Hypothalamus (tissue), 51 donors: ENCODE results near the gene CNN2.
"Not testable (repeated sequence)": the region's sequence is repeated elsewhere in the genome, so short reads cannot be mapped to it uniquely, and the experiment has no call there.

ENCODE experiments used
- DNase-seq, 51 donors: peaks; one replicate each; lab custom pipeline; 2025; lab: John Stamatoyannopoulos, UW

CNN2 gene

DNA sequence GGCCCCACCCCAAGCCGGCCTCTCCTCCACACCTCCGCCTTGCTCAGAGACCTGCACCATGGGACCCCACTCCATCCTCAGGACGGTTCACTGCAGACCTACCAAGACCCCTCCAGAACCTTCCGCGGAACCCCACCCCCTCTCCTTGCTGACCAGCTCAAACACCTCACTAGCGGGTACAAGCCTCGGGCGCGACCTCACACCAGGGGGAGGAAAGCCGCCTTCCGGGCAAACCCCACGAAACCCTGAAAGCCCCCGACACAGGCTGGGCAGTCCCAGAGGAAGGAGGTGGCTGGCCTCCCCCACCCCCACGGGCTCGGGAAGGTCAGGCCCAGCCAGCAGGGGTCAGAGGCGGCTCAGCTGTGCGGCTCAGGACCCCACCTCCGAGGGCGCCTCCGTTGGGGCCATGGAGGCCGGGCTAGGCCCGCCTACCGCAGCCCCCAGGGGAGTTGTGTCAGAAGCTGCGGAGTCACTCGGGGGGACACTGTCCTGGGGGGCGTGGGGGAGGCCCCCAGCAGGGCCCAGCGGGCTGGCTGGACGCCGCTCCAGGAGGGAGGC lies 16.3 kb upstream of the CNN2 start:
- no peak for DNase-seq

DNA sequence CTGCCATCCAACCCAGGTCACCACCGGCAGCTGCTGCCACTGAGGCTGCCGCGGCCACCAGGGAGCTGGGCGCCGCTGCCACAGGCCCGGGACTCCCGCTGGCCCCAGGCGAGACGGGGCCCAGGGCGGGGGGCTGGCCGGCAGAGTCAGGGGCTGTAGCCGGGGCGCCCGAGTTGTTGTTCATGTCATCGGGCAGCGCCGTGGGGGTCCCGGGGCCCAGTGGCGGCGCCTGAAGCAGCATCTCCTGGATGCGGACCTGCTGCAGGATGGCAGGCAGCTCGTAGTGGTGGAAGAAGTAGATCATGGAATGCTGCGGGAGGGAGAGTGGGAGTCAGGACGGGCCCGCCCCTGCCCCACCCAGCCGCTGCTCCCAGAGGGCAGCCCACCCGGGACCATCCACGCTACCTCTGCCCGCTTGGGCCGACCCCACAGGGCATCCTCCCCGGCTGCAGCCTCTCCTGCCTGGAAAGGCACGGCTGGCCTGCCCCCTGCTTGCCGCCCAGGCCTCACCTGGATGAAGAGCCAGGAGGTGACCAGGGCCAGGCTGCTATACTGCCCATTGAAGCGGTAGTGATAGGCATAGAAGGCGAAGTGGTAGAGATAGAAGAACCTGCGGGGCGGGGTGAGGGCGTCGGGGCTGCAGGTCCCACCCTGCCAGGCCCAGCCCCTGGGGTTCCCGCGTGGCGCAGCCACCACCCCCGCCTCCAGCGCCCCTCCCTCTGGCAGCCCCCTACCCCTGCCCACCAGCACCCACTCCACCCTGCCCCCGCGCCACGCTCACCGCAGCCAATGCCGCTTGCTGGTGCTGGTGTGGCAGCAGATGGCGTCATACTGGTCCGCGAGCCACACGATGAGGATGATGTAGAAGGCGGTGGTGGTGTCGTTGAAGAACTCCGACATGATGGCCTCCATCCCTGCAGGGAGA lies 15.6 kb upstream of the CNN2 start:
- no peak for DNase-seq

- DNase-seq: no peak
Measured at GRCh38 chr19:1011831-1012333, 14.5 kb upstream of the CNN2 start.

DNA sequence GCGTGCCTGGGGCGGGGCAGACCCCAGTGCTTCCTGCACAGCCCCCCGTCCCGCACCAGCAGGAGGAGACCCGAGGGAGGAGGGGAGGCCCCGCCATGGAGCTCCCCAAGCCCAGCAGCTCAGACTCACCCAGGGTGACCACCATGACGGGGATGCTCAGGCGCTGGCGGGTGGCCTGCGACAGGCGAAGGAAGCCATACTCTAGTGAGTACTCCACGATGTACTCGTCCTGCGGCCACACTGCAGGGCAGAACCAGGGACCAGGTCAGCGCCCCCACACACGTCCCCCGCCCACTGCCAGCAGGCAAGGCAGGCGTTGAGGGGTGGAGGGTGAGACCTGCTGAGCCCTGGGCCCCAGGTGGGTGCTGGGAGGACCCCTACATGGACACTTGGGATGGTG lies 14.1 kb upstream of the CNN2 start:
- no peak for DNase-seq

GRCh38 chr19:1013218-1013617 lies 13.2 kb upstream of the CNN2 start:
- no peak for DNase-seq

DNA sequence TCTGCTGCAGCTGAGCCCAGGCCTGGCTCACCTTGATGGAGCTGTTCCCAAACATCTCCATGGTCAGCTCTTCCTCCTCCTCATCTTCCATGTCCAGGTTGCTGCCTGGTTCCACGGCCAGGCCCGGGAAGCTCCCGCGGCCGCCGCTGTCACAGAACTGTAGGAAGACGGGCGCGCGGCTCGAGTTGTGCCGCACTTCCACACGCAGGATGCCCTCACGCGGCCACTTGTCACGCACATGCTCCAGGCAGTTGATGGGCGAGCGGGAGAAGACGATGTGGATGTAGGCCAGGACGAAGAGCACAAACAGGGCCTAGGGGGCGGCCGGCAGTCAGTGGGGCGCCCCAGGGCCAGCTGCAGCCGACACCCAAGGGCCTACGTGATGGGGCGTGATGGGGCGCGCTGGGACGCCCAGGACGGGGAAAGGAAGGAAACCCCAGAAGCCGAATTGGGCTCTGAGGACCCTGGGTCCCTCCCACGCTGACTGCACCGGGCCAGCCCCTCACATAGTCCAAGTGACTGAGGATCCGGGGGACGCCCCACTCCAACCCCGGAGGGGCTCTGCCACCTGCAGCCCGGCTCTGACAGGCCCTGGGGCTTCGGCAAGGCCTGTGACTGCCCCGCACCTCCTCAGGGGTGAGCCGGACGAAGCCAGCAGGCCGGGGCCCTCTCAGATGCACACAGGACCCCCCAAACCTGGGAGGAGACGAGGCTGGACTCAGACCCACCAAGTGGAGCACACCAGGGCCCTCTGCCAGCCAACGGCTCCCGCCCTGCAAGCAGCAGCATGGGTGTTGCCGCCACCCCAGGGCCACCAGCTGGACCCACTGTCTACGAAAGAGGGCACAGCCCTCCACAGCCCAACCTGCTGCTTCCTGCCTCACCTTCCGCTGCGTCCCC lies 12.0 kb upstream of the CNN2 start:
- no peak for DNase-seq

- no peak for DNase-seq
Measured at GRCh38 chr19:1015061-1015781, 11.2 kb upstream of the CNN2 start.

GRCh38 chr19:1015782-1016646 lies 10.4 kb upstream of the CNN2 start:
- DNase-seq: no peak

DNA sequence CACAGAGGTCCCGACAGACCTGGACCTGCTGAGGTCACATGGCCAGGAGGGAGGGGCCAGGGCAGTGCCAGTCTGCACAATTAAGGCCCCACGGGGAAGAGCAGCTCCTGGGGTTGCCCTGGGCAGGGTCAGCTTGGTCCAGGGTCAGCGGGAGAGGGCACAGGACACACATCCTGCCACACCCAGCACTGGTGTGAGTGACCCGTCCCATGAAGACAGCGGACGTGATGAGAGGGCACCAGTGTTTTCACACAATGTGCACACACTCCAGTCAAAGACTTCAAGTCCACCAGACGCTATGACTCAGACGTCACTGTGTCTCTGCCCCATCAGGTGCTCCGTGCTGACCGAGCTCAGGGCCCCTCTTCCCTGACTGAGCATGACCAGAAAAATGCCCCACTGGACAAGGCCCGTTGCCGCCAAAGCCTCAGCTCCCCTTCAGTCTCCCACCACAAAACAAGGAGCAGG lies 9.7 kb upstream of the CNN2 start:
- DNase-seq: peak in 4 of 51 donors; percentile 13 to 53 (median 22)

GRCh38 chr19:1017115-1017905 lies 9.1 kb upstream of the CNN2 start:
- DNase-seq: no peak

GRCh38 chr19:1017906-1018305 lies 8.5 kb upstream of the CNN2 start:
- no peak for DNase-seq

DNA sequence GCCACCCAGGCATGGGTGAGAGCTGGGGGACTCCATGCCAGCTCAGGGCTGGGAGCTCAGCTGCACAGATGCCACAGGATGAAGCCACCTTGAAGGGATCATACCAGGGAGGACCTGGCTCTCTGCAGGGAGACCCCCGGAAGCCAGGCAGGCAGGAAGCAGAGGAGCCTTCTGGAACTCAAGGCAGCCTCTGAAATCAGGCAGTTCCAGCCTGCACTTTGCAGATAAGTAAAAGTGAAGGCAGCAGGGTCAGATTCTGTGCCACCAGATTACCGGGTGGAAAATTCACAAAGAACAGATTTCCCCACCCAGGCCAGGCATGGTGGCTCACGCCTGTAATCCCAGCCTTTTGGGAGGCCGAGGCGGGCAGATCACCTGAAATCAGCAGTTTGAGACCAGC lies 8.0 kb upstream of the CNN2 start:
- DNase-seq: no peak

- no peak for DNase-seq
Measured at GRCh38 chr19:1018932-1019615, 7.3 kb upstream of the CNN2 start.

DNA sequence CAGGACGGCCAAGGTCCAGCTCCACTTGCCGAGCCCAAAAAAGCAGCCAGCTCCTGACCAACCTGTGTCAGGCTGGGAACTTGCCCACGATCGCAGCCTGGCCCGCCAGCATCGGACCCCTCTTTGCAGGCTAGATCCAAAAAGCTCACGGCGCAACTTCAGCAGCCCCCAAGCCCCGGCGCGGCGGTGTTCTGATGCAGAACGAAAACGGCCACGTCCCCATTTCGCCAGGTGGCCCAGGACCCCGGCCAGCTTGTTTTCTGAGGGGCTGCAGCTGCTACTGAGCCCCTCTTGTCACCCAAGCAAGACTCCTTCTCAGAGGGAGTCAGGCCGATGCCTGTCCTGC lies 6.8 kb upstream of the CNN2 start:
- no peak for DNase-seq

- DNase-seq: peak in 8 of 51 donors; percentile 24 to 51 (median 38)
Measured at GRCh38 chr19:1019980-1020867, 6.2 kb upstream of the CNN2 start.

- peak; percentile 39 to 98 (median 93) for DNase-seq
Measured at GRCh38 chr19:1020868-1021425, 5.5 kb upstream of the CNN2 start, which contains the start of gene TMEM259. Gene TMEM259, minus strand, starts transcription at chr19:1021123. Its CDS starts 127 bp downstream, at chr19:1020996.

DNA sequence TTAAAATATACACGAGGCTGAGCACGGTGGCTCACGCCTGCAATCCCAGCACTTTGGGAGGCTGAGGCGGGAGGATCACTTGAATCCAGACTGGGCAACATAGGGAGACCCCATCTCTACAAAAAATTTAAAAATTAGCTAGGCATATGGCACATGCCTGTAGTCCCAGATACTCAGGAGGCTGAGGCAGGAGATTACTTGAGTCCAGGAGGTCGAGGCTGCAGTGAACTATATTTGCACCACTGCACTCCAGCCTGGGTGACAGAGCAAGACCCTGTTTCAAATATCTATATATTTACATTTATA lies 2.6 kb upstream of the CNN2 start:
- not testable (repeated sequence) for DNase-seq
